22Rv1 (cell line): ENCODE measurements around the gene NXPH1.

Experiments used
- CTCF ChIP-seq: fragments of 450-650 bp; IDR thresholded peaks from 2 replicates; pipeline ENCODE4 v1.5.1; 2017; ENCODE audit warnings: mild to moderate bottlenecking
- ZFX ChIP-seq: fragments of 450-650 bp; IDR thresholded peaks from 2 replicates; pipeline ENCODE4 v1.6.1; 2017; ENCODE audit warnings: antibody characterized with exemption, borderline replicate concordance

- TF ChIP-seq CTCF (no peak), ZFX (no peak)
Measured at GRCh38 chr7:8509621-8510020, 76.2 kb downstream of the NXPH1 start.
